IPS DF 6.9 (cell line): ENCODE data around the gene OR52R1.

ENCODE experiments used
- DNase-seq: peaks from one replicate; pipeline ENCODE4 v3.0.0-alpha.2; 2013; ENCODE audit warnings: low read depth, low spot score
- H3K27ac ChIP-seq: one replicate; pipeline ENCODE4 v1.5.1; 2013; ENCODE audit warnings: low read length, control low read depth
- H3K27me3 ChIP-seq: 2 replicates; pipeline ENCODE4 v1.6.1; 2013; ENCODE audit warnings: mild to moderate bottlenecking, low read length; ENCODE audit not compliant: control insufficient read depth, insufficient read depth
- H3K36me3 ChIP-seq: 2 replicates; pipeline ENCODE4 v1.6.1; 2013; ENCODE audit warnings: low read length; ENCODE audit not compliant: control insufficient read depth, insufficient read depth
- H3K4me1 ChIP-seq: 2 replicates; pipeline ENCODE4 v1.6.1; 2013; ENCODE audit warnings: low read length; ENCODE audit not compliant: control insufficient read depth, insufficient read depth
- H3K4me3 ChIP-seq: 2 replicates; pipeline ENCODE4 v1.5.1; 2013; ENCODE audit warnings: mild to moderate bottlenecking, low read length
- H3K9me3 ChIP-seq: 2 replicates; pipeline ENCODE4 v1.6.1; 2013; ENCODE audit warnings: low read length, inconsistent platforms; ENCODE audit not compliant: control insufficient read depth, insufficient read depth
- WGBS: extraction: QIAGEN DNeasy Blood & Tissue Kit; methylation state at CpG from one replicate; pipeline ENCODE4 v1.1.7; 2013; ENCODE audit warnings: mixed read lengths, missing lambda C conversion rate; ENCODE audit not compliant: insufficient read length, insufficient coverage; 5-methylcytosine and 5-hydroxymethylcytosine counted together

OR52R1 gene

GRCh38 chr11:4804280-4804679 is at the start of gene OR52R1:
Gene OR52R1 (minus strand): TSS chr11:4804380. CDS start chr11:4804380, 0 bp downstream.
- Histone ChIP-seq H3K4me3 (no peak within 1 kb of the TSS), H3K27ac (no peak within 1 kb of the TSS), H3K36me3 (no peaks in the 10 kb centered on the region), H3K4me1 (no peaks in the 10 kb centered on the region), H3K27me3 (no peaks in the 10 kb centered on the region), H3K9me3 (no peaks in the 10 kb centered on the region)
- no peak for DNase-seq
- WGBS = no CpG with 5 or more reads among the region's 3 CpGs

GRCh38 chr11:4851033-4851432 is 46.9 kb upstream of the OR52R1 start:
- Histone ChIP-seq H3K36me3 (no peaks in the 10 kb centered on the region), H3K27me3 (no peaks in the 10 kb centered on the region), H3K4me3 (no peak overlapping the region), H3K9me3 (no peaks in the 10 kb centered on the region), H3K27ac (no peak overlapping the region), H3K4me1 (no peaks in the 10 kb centered on the region)
- no peak for DNase-seq
- no CpG with 5 or more reads among the region's 4 CpGs for WGBS

- no peaks in the 10 kb centered on the region for H3K36me3 ChIP-seq
- no peaks in the 10 kb centered on the region for H3K27me3 ChIP-seq
- H3K4me1 ChIP-seq = no peaks in the 10 kb centered on the region
- DNase-seq = no peak
- H3K4me3 ChIP-seq = no peak within 1 kb of the TSS
- no CpG with 5 or more reads among the region's 9 CpGs for WGBS
- H3K27ac ChIP-seq = no peak within 1 kb of the TSS
- H3K9me3 ChIP-seq = no peaks in the 10 kb centered on the region
Measured at GRCh38 chr11:4848908-4849532, 44.8 kb upstream of the OR52R1 start, which contains the start of gene OR51S1. Gene OR51S1 (minus strand): TSS chr11:4849208. CDS start chr11:4849208, 0 bp downstream.

- no peaks in the 10 kb centered on the region for H3K27me3 ChIP-seq
- H3K9me3 ChIP-seq = no peaks in the 10 kb centered on the region
- no peak overlapping the region for H3K4me3 ChIP-seq
- H3K4me1 ChIP-seq = no peaks in the 10 kb centered on the region
- H3K27ac ChIP-seq = no peak overlapping the region
- H3K36me3 ChIP-seq = no peaks in the 10 kb centered on the region
- no peak for DNase-seq
- whole genome bisulfite sequencing = no CpG with 5 or more reads among the region's 2 CpGs
Measured at GRCh38 chr11:4839851-4840549, 35.8 kb upstream of the OR52R1 start.

GRCh38 chr11:4830909-4831308 is 26.7 kb upstream of the OR52R1 start:
- Histone ChIP-seq H3K4me3 (no peak overlapping the region), H3K36me3 (no peaks in the 10 kb centered on the region), H3K27me3 (no peaks in the 10 kb centered on the region), H3K27ac (no peak overlapping the region), H3K9me3 (no peaks in the 10 kb centered on the region), H3K4me1 (no peaks in the 10 kb centered on the region)
- no peak for DNase-seq
- WGBS = no CpG with 5 or more reads among the region's 2 CpGs

- H3K4me1 ChIP-seq = no peaks in the 10 kb centered on the region
- H3K9me3 ChIP-seq = no peaks in the 10 kb centered on the region
- no peak for DNase-seq
- H3K27me3 ChIP-seq = no peaks in the 10 kb centered on the region
- no peak overlapping the region for H3K27ac ChIP-seq
- H3K4me3 ChIP-seq = no peak overlapping the region
- no CpG with 5 or more reads among the region's 1 CpG for WGBS
- no peaks in the 10 kb centered on the region for H3K36me3 ChIP-seq
Measured at GRCh38 chr11:4830346-4830745, 26.2 kb upstream of the OR52R1 start.

GRCh38 chr11:4826425-4826824 is 22.2 kb upstream of the OR52R1 start:
- no peak overlapping the region for H3K27ac ChIP-seq

GRCh38 chr11:4825132-4825531 is 21.0 kb upstream of the OR52R1 start:
- Histone ChIP-seq H3K9me3 (no peaks in the 10 kb centered on the region), H3K27ac (no peak overlapping the region), H3K4me3 (no peak overlapping the region), H3K36me3 (no peaks in the 10 kb centered on the region), H3K27me3 (no peaks in the 10 kb centered on the region), H3K4me1 (no peaks in the 10 kb centered on the region)
- no peak for DNase-seq

More at GRCh38 chr11:4826425-4826824, 22.2 kb upstream of the OR52R1 start:
- Histone ChIP-seq H3K9me3 (no peaks in the 10 kb centered on the region), H3K4me1 (no peaks in the 10 kb centered on the region), H3K4me3 (no peak overlapping the region), H3K27me3 (no peaks in the 10 kb centered on the region), H3K36me3 (no peaks in the 10 kb centered on the region)
- no peak for DNase-seq

- no peaks in the 10 kb centered on the region for H3K9me3 ChIP-seq
- WGBS = no CpG with 5 or more reads among the region's 1 CpG
- no peak for DNase-seq
Measured at GRCh38 chr11:4821021-4821420, 16.8 kb upstream of the OR52R1 start, which contains the start of gene OR51F2. Gene OR51F2 (plus strand): TSS chr11:4821321. CDS start chr11:4821422, 101 bp downstream.

GRCh38 chr11:4809246-4809645 is 5.1 kb upstream of the OR52R1 start:
- Histone ChIP-seq H3K27me3 (no peaks in the 10 kb centered on the region), H3K36me3 (no peaks in the 10 kb centered on the region), H3K4me3 (no peak overlapping the region), H3K27ac (no peak overlapping the region), H3K4me1 (no peaks in the 10 kb centered on the region), H3K9me3 (no peaks in the 10 kb centered on the region)
- no peak for DNase-seq
- no CpG with 5 or more reads among the region's 2 CpGs for WGBS

More at GRCh38 chr11:4821021-4821420, 16.8 kb upstream of the OR52R1 start, which contains the start of gene OR51F2:
- Histone ChIP-seq H3K27me3 (no peaks in the 10 kb centered on the region), H3K27ac (no peak within 1 kb of the TSS), H3K4me3 (no peak within 1 kb of the TSS), H3K36me3 (no peaks in the 10 kb centered on the region), H3K4me1 (no peaks in the 10 kb centered on the region)

- H3K4me3 ChIP-seq = no peak overlapping the region
- no peaks in the 10 kb centered on the region for H3K4me1 ChIP-seq
- no peaks in the 10 kb centered on the region for H3K9me3 ChIP-seq
- DNase-seq = no peak
- H3K27ac ChIP-seq = no peak overlapping the region
- WGBS = no CpG with 5 or more reads among the region's 1 CpG
- no peaks in the 10 kb centered on the region for H3K36me3 ChIP-seq
- H3K27me3 ChIP-seq = no peaks in the 10 kb centered on the region
Measured at GRCh38 chr11:4808476-4808875, 4.3 kb upstream of the OR52R1 start.
